Measurements from ENCODE around the gene ECHDC1.

Gene ECHDC1, protein sequence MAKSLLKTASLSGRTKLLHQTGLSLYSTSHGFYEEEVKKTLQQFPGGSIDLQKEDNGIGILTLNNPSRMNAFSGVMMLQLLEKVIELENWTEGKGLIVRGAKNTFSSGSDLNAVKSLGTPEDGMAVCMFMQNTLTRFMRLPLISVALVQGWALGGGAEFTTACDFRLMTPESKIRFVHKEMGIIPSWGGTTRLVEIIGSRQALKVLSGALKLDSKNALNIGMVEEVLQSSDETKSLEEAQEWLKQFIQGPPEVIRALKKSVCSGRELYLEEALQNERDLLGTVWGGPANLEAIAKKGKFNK

DNA sequence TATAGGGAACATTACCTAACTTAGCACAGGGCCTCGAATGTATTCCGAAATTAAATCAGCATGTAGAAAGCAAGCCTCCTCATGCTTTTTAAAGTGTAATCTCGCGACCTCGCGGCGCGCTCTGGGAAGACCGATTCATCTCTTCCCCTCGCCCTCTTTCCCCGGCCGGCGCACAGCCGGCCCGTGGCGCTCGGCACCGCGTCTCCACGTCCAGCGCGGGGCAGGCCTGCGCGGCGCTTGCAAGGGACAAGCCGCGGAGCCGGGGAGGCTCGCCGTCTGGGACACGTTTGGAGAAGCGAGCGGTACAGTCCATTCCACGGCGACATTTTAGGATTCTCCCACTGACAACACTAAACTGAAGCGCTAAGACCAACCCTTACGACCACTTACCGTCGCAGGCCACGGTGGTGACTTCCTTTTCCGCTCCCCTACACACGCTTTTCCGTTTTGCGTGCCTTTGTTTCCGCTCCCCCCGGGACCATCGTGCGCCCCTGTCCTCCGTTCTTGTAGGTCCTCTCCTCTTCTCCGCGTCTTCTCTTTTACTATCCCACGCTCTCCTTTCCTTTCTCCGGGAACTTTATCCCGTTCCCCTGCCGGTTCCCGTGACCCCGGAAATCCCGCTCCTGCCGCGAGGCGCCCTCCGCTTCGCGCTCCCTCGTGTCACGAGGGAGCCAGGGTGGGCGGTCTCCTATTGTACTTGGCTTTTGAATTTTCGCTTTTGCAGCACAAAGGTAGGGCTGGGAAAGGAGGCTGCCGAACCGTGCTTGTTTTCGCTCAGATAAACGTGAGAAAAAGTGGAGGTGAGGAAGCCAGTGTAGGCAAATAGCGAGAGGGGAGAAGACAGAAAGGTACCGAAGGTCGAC is at the start of gene ECHDC1:
Gene ECHDC1, minus strand, starts transcription at position 664 of the 863 bp plus-strand sequence. CDS start 12,581 bp downstream, outside the sequence.
- peak within 1 kb of the TSS; percentile 93 for H2AFZ ChIP-seq (ENCODE audit: low read depth, low read length)

DNA sequence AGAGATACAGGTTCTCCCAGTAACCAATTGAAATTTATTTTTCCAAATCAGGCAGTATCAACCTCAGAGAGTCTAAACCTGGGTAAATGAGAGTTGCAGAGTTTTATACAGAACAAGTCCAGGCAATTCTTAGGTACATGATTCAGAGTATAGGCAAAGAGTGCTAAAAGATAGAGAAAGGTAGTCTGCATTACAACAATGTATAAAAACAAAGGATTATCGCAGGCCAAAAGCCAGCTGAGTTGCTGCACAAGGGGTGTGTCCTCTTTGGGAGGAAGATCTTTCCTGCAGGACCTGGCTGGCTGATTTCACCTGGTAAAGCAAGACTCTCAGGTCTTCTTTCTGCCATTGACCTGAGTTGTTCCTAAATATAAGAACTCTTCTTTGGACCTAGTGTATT is 48.9 kb upstream of the ECHDC1 start:
- H3K9ac ChIP-seq (ENCODE audit: low read depth, low read length), result no peak overlapping the region
- ATAC-seq (ENCODE audit: insufficient read depth, low read depth), result no peak
- no peak overlapping the region for H2AFZ ChIP-seq (ENCODE audit: low read depth, low read length)
- H3K4me1 ChIP-seq (ENCODE audit: insufficient read depth, low read length), result no peaks in the 10 kb centered on the region
- H3K4me3 ChIP-seq (ENCODE audit: low read depth in 1 of 2, low read length in 2 of 2), result no peak overlapping the region
- no peaks in the 10 kb centered on the region for H4K20me1 ChIP-seq (ENCODE audit: insufficient read depth, low read length)
- DNase-seq, result no peak
- H3K9me3 ChIP-seq (ENCODE audit: insufficient read depth, low read length, severe bottlenecking), result no peaks in the 10 kb centered on the region
- TF ChIP-seq EZH2 (IDR thresholded peaks at IDR 0.05; ENCODE audit: borderline replicate concordance, low read depth, low read length, severe bottlenecking), result no peak
- TF ChIP-seq, protein P1, sequence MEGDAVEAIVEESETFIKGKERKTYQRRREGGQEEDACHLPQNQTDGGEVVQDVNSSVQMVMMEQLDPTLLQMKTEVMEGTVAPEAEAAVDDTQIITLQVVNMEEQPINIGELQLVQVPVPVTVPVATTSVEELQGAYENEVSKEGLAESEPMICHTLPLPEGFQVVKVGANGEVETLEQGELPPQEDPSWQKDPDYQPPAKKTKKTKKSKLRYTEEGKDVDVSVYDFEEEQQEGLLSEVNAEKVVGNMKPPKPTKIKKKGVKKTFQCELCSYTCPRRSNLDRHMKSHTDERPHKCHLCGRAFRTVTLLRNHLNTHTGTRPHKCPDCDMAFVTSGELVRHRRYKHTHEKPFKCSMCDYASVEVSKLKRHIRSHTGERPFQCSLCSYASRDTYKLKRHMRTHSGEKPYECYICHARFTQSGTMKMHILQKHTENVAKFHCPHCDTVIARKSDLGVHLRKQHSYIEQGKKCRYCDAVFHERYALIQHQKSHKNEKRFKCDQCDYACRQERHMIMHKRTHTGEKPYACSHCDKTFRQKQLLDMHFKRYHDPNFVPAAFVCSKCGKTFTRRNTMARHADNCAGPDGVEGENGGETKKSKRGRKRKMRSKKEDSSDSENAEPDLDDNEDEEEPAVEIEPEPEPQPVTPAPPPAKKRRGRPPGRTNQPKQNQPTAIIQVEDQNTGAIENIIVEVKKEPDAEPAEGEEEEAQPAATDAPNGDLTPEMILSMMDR (IDR thresholded peaks at IDR 0.05; ENCODE audit: borderline replicate concordance, extremely low read depth, low read length, poor library complexity, severe bottlenecking), result no peak
- H3K27ac ChIP-seq (ENCODE audit: low read length), result no peak overlapping the region
- H3K4me2 ChIP-seq (ENCODE audit: insufficient read depth, low read length), result no peak overlapping the region
- H3K36me3 ChIP-seq (ENCODE audit: insufficient read depth, low read length), result no peaks in the 10 kb centered on the region
- H3K79me2 ChIP-seq (ENCODE audit: insufficient read depth, low read length), result no peaks in the 10 kb centered on the region
- no peaks in the 10 kb centered on the region for H3K27me3 ChIP-seq (ENCODE audit: insufficient read depth, low read length, poor library complexity)

More for the DNA sequence above, at the start of gene ECHDC1:
- DNase-seq (peak; percentile 84), ATAC-seq (ENCODE audit: insufficient read depth, low read depth) (peak; percentile 88)
- Histone ChIP-seq H3K9ac (ENCODE audit: low read depth, low read length) (peak within 1 kb of the TSS; percentile 74), H3K79me2 (ENCODE audit: insufficient read depth, low read length) (peaks cover 77% of the 10 kb centered on the region), H3K4me2 (ENCODE audit: insufficient read depth, low read length) (peak within 1 kb of the TSS; percentile 82), H3K4me3 (ENCODE audit: low read depth in 1 of 2, low read length in 2 of 2) (peak within 1 kb of the TSS; percentile 57 to 79), H3K4me1 (ENCODE audit: insufficient read depth, low read length) (peaks cover 49% of the 10 kb centered on the region), H3K36me3 (ENCODE audit: insufficient read depth, low read length) (no peaks in the 10 kb centered on the region), H3K9me3 (ENCODE audit: insufficient read depth, low read length, severe bottlenecking) (no peaks in the 10 kb centered on the region), H3K27me3 (ENCODE audit: insufficient read depth, low read length, poor library complexity) (no peaks in the 10 kb centered on the region), H4K20me1 (ENCODE audit: insufficient read depth, low read length) (peaks cover 6% of the 10 kb centered on the region; the same call in 1 of the 2 replicates), H3K27ac (ENCODE audit: low read length) (peak within 1 kb of the TSS; percentile 91)
- TF ChIP-seq EZH2 (IDR thresholded peaks at IDR 0.05; ENCODE audit: borderline replicate concordance, low read depth, low read length, severe bottlenecking), result no peak
- TF ChIP-seq, protein P1 (IDR thresholded peaks at IDR 0.05; ENCODE audit: borderline replicate concordance, extremely low read depth, low read length, poor library complexity, severe bottlenecking), result no peak

DNA sequence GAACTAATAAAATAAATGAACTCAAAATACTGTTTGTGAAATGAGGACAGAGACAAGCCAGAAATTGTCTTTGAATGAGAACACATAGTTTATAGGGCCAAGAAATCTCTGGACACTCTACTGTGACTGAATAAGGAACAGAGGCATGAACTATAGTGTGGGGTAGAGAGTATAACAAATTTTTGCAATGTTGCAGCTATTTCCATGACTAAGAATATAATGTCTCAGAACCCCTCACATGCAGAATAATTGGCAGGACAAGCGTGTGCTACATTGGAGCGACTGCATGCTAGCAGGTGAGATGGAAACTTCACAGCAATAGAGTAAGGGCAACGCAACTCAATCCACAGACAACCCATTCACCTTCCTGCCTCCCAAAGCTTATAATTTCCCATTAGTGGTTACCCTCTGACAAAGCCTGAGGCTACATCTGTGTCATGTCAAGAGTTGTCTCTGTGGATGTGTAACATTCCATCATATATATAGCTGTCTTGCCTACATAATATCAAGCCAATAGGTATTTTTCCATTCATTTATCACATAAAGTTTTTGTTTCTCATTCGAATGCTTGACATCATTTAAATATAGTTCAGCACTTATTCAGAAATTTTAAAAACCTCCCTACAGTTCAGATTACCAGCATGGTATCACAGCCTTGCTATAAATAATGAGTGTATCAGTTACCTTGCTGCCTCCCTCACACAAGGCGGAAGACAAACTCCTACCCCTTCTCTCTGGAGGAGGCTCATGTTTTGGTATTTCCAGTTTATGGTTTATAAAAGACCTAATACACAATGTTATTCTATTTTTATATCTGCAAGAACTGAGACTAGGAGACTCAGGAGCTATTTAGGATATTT is 47.9 kb upstream of the ECHDC1 start:
- Histone ChIP-seq H2AFZ (ENCODE audit: low read depth, low read length) (no peak overlapping the region), H3K27me3 (ENCODE audit: insufficient read depth, low read length, poor library complexity) (no peaks in the 10 kb centered on the region), H3K4me3 (ENCODE audit: low read depth in 1 of 2, low read length in 2 of 2) (no peak overlapping the region), H3K9ac (ENCODE audit: low read depth, low read length) (no peak overlapping the region), H4K20me1 (ENCODE audit: insufficient read depth, low read length) (no peaks in the 10 kb centered on the region), H3K36me3 (ENCODE audit: insufficient read depth, low read length) (no peaks in the 10 kb centered on the region), H3K27ac (ENCODE audit: low read length) (no peak overlapping the region), H3K9me3 (ENCODE audit: insufficient read depth, low read length, severe bottlenecking) (no peaks in the 10 kb centered on the region), H3K4me1 (ENCODE audit: insufficient read depth, low read length) (no peaks in the 10 kb centered on the region), H3K4me2 (ENCODE audit: insufficient read depth, low read length) (no peak overlapping the region), H3K79me2 (ENCODE audit: insufficient read depth, low read length) (no peaks in the 10 kb centered on the region)
- no peak for ATAC-seq (ENCODE audit: insufficient read depth, low read depth)
- TF ChIP-seq EZH2 (IDR thresholded peaks at IDR 0.05; ENCODE audit: borderline replicate concordance, low read depth, low read length, severe bottlenecking), result no peak
- TF ChIP-seq, protein P1 (IDR thresholded peaks at IDR 0.05; ENCODE audit: borderline replicate concordance, extremely low read depth, low read length, poor library complexity, severe bottlenecking), result no peak
- DNase-seq, result no peak

Measured in DND-41 (cell line).